HPDE6-E6E7 (cell line): ENCODE measurements around the gene SNX6.
"Not testable (repeated sequence)": the region's sequence is repeated elsewhere in the genome, so short reads cannot be mapped to it uniquely, and the experiment has no call there.

Experiments
- DNase-seq: peaks from one replicate; pipeline ENCODE4 v3.0.0; 2011; ENCODE audit warnings: missing footprints; ENCODE audit errors: extremely low spot score

SNX6 gene

DNA sequence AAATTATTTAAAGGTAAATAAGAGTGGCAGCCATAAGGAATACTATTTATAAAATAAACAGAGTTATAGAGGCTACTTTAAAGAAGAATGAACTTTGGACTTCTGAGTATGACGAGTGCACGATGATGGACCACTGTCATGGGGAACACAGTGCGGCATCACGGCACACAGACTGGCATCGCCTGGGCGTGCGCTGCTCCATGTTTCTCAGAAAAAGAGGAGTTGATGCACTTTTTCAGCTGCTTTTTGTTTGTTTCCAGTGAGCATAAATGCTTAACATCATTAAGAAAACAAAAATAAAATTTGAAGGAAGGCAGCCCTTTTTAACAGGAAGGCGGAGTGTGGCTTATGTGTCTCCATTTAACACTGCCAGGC lies 67.2 kb downstream of the SNX6 start:
- no peak for DNase-seq

DNA sequence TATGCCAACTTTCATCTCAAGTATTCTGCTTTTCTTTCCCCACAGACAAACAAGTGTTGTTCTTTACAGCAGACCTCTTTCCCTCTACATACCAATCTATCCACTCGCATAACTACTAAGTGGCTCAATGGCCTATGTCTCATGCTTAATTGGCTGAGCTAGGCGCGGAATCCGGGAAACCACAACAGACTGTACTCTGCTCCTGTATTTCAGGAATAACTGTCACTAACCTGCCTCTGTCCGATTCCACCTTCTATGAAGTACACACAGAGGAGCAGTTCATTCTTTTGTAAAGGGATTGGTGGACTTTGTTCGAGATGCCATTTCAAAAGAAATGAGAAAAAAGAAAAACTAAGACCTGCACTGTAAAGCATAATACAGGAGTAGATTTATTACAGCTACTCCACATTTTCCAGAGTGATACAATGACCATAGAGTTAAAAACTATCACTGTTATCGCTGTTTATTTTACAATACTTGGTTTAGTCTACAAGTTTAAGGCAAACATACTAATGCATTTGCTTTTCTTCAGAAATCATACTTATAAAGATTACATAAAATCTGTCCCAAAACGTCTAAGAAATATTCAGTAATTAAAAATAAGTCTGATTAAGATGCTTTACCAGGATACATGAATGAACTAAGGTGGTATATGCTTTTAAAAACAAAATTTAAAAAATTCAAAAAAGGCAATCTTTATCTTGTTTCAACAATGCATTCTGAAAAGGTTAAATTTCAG lies 67.7 kb downstream of the SNX6 start:
- DNase-seq: not testable (repeated sequence)

DNA sequence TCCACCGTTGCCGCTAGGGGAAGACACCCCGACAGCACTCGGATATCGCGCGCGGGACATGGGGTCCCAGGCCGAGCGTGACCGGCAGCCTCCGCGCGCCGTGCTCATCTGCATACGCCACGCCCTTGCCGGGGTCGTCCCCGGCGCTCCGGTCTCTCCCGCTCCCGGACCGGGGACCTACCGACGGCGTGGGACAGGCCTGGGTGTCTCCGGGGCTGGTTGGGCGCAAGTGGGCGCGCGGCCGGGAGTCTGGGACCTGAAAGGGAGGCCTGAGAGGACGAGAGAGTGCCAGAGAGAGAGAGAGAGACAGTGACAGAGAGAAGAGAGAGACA lies 73.5 kb downstream of the SNX6 start:
- DNase-seq: not testable (repeated sequence)

DNA sequence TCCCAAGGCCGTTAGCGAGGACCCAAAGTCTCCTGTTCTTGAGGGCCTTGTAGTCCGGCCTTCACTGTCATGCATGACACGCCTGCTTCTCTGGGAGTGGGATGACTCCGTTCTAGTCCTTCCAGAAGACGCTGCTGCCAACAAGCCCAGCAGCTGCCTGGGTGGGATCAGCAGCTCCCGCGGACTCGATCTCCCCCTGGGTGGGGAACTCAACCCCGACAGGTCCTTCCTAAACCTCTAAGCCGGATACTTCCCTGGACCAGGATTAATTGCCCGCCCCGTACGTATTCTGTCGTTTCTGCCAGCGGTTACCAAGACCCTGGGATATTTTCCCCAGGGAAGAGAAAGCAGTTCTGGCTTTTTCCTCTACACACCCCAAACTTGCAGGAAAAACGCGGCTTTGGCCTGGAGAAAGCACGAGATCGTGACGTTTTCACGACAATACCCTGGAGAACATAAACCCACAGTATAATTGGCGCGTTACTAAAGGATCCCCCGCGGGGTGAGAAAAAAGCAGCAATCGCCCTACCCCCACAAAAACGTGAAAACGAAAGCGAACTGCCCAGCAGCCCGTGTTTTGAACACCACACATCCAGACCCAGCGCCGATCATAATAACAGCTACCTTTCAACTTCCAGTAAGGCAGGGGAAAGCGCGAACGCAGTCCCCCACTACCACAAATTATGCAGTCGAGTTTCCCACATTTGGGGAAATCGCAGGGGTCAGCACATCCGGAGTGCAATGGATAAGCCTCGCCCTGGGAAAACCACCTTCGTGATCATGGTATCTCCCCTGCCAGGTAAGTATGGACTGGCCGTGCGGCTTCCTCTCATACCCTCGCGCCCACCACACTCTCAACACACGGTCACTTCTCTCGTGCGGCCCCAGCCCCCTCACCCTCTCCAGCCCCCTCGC lies 74.1 kb downstream of the SNX6 start:
- DNase-seq: not testable (repeated sequence)

DNA sequence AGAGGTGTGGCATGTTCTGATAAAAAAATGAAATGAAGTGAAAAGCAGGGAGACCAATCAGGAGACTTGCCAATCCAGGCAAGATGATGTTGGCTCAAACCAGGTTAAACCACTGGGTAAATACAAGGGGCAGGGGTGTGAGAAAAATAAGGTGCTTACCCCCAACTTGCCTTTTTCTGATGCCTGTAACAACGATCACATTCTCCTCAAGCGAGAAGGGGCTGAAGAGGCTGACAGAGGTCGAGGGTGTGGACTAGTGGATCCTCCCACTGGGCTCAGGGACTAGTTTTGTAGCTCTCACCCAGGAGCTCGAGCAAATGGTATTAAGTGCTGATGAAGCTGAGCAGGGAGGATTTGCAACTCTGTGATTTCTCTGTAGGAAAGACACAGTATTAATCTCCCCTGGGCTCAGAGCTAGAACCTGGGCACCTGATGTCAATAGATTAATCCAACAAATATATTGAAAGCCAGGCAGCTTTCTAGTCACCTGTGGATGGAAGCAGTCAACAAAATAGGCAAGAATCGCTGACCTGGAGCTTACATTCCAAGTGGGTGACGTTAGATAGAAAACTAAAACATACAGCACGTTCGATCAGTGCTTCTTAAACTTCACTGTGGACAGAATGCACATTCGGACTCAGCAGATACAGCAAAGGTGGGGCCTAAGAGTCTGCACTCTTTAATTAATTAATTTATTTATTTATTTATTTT lies 75.3 kb downstream of the SNX6 start:
- DNase-seq: no peak

DNA sequence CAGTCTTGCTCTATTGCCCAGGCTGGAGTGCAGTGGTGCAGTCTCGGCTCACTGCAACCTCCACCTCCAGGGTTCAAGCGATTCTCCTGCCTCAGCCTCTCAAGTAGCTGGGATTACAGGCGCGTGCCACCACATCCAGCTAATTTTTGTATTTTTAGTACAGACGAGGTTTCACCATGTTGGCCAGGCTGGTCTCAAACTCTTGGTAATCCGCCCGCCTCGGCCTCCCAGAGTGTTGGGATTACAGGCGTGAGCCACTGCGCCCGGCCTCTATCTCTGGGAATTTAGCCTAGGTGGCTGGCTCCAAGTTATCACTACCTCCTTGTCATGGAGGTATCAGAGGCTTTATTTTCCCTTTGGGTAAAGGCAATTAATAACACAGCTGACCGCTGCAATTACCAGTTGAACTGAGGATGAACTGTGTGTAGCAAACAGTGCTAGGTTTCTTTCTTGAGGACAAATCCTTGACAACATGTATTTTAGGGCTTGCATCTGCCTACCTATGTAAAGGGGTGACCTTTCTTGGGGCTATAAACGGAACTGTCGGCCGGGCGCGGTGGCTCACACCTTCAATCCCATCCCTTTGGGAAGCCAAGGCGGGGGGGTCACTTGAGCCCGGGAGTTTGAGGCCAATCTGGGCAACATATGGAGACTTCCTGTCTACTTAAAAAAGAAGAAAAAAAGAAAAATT lies 80.5 kb downstream of the SNX6 start:
- not testable (repeated sequence) for DNase-seq

DNA sequence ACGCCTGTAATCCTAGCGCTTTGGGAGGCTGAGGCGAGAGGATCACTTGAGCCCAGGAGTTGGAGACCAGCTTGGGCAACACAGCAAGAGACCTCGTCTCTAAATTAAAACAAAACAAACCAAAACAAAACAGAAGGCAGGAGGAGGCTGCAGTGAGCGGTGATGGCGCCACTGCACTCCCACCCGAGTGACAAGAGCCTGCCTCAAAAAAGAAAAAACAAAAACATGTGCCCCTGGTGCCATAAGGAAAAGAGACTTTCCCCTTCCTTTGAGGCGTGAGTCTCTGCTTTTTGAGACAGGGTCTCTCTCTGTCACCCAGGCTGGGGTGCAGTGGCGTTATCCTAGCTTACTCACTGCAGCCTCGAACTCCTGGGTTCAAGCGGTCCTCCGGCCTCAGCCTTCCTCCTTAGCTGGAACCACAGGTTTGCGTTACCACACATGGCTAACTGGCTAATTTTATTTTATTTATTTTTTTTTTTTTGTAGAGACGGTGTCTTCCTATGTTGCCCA lies 81.4 kb downstream of the SNX6 start:
- DNase-seq: no peak

DNA sequence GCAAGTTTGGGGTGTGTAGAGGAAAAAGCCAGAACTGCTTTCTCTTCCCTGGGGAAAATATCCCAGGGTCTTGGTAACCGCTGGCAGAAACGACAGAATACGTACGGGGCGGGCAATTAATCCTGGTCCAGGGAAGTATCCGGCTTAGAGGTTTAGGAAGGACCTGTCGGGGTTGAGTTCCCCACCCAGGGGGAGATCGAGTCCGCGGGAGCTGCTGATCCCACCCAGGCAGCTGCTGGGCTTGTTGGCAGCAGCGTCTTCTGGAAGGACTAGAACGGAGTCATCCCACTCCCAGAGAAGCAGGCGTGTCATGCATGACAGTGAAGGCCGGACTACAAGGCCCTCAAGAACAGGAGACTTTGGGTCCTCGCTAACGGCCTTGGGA lies 82.8 kb downstream of the SNX6 start:
- DNase-seq: not testable (repeated sequence)

DNA sequence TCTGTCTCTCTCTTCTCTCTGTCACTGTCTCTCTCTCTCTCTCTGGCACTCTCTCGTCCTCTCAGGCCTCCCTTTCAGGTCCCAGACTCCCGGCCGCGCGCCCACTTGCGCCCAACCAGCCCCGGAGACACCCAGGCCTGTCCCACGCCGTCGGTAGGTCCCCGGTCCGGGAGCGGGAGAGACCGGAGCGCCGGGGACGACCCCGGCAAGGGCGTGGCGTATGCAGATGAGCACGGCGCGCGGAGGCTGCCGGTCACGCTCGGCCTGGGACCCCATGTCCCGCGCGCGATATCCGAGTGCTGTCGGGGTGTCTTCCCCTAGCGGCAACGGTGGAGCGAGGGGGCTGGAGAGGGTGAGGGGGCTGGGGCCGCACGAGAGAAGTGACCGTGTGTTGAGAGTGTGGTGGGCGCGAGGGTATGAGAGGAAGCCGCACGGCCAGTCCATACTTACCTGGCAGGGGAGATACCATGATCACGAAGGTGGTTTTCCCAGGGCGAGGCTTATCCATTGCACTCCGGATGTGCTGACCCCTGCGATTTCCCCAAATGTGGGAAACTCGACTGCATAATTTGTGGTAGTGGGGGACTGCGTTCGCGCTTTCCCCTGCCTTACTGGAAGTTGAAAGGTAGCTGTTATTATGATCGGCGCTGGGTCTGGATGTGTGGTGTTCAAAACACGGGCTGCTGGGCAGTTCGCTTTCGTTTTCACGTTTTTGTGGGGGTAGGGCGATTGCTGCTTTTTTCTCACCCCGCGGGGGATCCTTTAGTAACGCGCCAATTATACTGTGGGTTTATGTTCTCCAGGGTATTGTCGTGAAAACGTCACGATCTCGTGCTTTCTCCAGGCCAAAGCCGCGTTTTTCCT lies 83.4 kb downstream of the SNX6 start:
- not testable (repeated sequence) for DNase-seq

DNA sequence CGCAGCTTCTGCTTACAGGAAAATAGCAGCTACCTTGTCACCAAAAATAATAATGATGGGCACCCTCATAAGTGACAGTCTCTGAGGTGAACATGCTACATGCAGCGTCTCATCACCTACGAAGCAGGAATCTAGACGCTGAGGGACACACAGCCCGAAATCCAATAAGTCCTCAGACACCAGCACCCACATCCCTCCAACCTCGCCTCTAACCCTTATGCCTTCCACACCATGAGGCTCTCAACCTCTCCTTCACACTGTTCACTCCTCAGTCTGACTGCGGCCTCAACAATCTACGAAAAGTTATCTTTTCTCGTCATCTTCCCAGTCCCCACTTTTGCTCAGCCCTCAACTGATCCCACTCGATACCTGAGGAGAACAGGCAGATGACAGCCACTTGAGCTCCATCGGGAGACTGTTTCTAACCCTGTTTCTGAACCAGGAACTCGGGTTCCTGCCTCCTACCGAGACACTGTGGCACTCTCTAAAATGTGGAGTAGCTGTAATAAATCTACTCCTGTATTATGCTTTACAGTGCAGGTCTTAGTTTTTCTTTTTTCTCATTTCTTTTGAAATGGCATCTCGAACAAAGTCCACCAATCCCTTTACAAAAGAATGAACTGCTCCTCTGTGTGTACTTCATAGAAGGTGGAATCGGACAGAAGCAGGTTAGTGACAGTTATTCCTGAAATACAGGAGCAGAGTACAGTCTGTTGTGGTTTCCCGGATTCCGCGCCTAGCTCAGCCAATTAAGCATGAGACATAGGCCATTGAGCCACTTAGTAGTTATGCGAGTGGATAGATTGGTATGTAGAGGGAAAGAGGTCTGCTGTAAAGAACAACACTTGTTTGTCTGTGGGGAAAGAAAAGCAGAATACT lies 89.5 kb downstream of the SNX6 start:
- DNase-seq: not testable (repeated sequence)

DNA sequence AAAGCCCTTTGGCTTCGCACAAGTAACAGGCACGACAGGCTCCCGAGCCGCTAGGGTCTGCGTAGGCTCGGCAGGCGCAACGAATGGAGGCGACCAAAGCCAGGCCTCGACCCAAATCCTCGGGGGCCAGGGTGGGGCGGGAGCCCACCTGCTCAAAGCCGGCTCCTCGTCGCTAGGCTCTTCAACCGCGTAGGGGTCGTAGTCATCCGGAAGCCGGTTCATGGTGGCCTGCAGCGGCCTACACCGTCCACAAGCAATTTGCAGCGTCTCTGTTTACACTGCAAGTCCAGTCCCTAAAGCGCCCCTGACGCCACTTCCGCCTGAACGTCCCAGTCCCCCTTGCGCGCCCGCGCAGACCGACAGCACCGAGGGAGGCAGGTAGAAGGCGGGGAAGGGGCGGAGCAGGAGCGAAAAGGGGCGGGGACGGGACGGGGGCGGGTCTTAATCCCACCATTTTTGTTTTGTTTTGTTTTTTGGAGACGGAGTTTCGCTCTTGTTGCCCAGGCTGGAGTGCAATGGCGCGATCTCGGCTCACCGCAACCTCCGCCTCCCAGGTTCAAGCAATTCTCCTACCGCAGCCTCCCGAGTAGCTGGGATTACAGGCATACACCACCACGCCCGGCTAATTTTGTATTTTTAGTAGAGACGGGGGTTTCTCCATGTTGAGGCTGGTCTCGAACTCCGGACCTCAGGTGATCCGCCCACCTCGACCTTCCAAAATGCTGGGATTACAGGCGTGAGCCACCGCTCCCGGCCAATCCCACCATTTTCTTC lies 90.4 kb downstream of the SNX6 start, which contains the start of gene EAPP:
Gene EAPP (minus strand): TSS at position 295 of the 774 bp plus-strand sequence. CDS start 73 bp downstream, at position 222.
- DNase-seq: peak; percentile 97

DNA sequence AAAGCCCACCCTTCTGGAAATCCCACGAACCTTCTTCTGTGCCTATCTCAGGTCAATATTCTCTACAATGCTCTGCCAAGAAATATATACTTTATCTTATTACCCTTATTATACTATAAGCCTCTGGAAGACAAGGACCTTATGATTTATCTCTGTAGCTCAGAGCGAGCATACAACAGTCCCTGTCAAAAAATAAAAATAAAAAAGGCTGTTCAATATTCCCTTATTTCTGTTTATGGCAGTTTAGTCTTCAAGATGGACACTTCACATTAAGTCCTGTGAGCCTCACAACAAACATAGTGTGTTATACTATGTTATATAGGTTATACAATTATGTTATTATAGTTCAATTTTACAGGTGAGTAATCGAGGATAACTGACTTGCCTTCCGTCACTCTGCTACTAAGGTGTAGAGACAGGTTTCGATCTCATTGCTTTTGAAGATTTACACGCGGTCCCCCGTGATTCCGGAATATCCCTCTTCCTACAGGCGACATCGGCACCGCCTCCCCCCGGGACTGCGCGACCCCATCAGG lies 91.0 kb downstream of the SNX6 start:
- no peak for DNase-seq

DNA sequence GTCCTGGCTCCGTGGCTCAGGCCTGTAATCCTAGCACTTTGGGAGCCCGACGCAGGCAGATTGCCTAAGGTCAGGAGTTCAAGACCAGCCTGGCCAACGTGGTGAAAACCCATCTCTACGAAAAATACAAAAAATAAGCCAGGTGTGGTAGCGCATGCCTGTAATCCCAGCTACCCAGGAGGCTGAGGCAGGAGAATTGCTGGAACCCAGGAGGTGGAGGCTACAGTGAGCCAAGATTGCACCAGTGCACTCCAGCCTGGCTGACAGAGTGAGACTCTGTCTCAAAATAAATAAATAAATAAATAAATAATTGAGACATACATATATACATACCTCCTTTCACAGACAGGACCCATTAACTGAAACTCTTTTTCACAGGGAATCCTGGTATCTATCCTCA lies 91.9 kb downstream of the SNX6 start:
- not testable (repeated sequence) for DNase-seq

DNA sequence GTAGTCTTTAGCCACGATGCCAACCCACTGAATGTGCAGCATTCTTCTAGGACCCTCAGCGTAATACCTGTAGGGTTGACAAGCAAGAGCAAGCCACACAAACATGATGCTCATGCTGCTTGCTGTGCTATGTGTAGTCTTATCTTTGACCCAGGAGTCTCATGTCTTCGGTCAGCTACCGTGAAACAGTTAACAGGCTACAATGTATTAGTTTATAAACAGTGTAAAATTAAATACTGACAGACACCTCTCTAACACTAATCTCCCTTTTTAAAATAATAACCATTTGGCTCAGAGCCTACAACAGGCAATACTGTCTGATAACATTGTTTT lies 92.3 kb downstream of the SNX6 start:
- no peak for DNase-seq

DNA sequence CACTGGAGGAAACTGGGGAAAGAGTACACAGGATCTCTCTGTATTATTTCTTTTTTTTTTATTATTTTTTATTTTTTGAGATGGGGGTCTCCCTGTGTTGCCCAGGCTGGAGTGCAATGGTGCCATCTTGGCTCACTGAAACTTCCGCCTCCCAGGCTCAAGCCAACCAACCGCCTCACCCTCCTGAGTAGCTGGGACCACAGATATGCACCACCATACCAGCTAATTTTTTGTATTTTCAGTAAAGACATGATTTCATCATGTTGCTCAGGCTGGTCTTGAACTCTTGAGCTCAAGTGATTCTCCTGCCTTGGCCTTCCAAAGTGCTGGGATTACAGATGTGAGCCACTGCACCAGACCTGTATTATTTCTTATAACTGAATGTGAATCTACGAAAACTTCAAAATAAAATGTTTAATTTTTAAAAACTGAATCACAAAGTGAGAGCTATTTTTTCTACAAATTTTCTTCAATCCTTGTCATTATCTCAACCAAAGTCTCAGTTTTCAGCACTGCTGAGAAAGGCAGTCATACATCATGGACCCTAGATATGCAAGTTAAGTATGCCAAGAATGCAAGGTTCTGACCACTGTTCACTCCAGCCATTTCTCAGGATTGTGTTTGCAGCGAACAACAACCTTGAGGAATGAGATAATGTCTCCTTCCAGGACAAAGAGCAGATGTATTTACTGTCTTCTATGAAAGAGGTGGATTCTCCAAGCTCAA lies 92.8 kb downstream of the SNX6 start:
- DNase-seq: no peak

DNA sequence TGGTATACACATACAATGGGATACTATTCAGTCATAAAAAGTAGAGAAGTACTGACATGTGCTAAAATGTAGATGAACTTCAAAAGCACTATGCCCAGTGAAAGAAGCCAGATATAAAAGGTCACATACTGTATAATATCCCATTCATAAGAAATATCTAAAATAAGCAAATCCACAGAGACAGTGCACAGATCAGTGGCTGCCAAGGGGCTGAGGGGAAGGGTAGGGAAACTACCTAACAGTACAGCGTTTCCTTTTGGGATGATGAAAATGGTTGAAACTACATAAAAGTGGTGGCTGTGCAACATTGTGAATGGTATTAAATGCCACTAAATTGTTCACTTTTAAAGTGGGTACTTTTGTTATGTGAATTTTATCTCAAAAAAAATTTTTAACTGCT lies 102.4 kb downstream of the SNX6 start:
- no peak for DNase-seq

DNA sequence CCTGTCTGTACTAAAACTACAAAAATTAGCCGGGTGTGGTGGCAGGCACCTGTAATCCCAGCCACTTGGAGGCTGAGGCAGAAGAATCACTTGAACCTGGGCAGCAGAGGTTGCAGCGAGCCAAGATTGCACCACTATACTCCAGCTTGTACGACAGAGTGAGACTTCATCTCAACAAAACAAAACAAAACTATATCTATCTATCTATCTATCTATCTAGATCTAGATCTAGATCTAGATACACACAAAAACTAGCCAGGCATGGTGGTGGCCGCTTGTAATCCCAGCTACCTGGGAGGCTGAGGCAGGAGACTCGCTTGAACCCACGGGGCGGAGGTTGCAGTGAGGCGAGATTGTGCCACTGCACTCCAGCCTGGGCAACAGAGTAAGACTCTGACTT lies 105.7 kb downstream of the SNX6 start:
- not testable (repeated sequence) for DNase-seq

DNA sequence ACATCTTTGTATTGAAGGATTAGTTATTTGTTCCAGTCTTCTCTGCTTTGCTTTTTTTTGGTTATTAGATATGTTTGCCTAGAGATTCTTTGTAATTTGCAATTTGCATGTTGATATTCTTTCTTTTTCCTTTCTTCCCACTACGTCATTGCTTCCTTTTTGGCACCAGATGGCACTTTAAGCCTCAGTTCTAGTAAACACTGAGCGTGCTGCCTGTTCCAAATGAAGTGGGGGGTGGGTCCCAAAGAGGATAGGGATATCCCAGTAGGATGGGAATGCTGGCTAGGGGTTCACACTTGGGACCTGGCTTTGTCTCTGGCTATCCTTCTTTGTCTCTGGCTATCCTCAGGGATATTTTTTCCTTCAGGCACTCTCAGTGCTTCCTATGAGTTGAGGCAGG lies 107.5 kb downstream of the SNX6 start:
- DNase-seq: no peak
